Fibroblast of pulmonary artery (primary cell): ENCODE measurements around the gene HPSE2.

Experiments used
- DNase-seq: peaks from one replicate; pipeline ENCODE4 v3.0.0-alpha.2; 2010; ENCODE audit warnings: low read depth
- H3K4me3 ChIP-seq: replicated peaks from 2 replicates; pipeline ENCODE4 v1.5.1; 2011; ENCODE audit warnings: low read depth, mild to moderate bottlenecking, control low read depth, low read length, moderate library complexity
- CTCF ChIP-seq: IDR thresholded peaks from 2 replicates; pipeline ENCODE4 v1.5.1; 2011; ENCODE audit warnings: mild to moderate bottlenecking, control low read depth, low read length, inconsistent platforms; ENCODE audit errors: missing control alignments

The HPSE2 gene

GRCh38 chr10:98924526-98924925, 311.1 kb downstream of the HPSE2 start:
- no peak for DNase-seq
- TF ChIP-seq CTCF: no peak
- H3K4me3 ChIP-seq: no peak overlapping the region

GRCh38 chr10:98921316-98921715, 314.3 kb downstream of the HPSE2 start:
- no peak for DNase-seq
- no peak for TF ChIP-seq CTCF
- H3K4me3 ChIP-seq: no peak overlapping the region

GRCh38 chr10:98920807-98921206, 314.8 kb downstream of the HPSE2 start:
- TF ChIP-seq CTCF: no peak
- DNase-seq: peak; percentile 10
- no peak overlapping the region for H3K4me3 ChIP-seq

GRCh38 chr10:98920360-98920759, 315.3 kb downstream of the HPSE2 start:
- DNase-seq: no peak
- TF ChIP-seq CTCF: no peak
- H3K4me3 ChIP-seq: no peak overlapping the region

GRCh38 chr10:98919899-98920298, 315.8 kb downstream of the HPSE2 start:
- no peak for TF ChIP-seq CTCF
- DNase-seq: no peak
- H3K4me3 ChIP-seq: no peak overlapping the region

GRCh38 chr10:98917828-98918227, 317.8 kb downstream of the HPSE2 start:
- H3K4me3 ChIP-seq: no peak overlapping the region
- TF ChIP-seq CTCF: no peak
- DNase-seq: no peak

- no peak for TF ChIP-seq CTCF
- DNase-seq: no peak
- H3K4me3 ChIP-seq: no peak overlapping the region
Observed at GRCh38 chr10:98916526-98917125, 319.0 kb downstream of the HPSE2 start.
